Measurements from ENCODE around the gene PHLPP2. TPM values are rescaled to one million over a fixed set of nuclear protein-coding genes. Genes with fewer than 3 reads are reported as not detected.
"Not testable (repeated sequence)": the region's sequence is repeated elsewhere in the genome, so short reads cannot be mapped to it uniquely, and the experiment has no call there.

PHLPP2 gene
- total RNA-seq, 1 experiment from 2014 or later, result 10.9 TPM

DNA sequence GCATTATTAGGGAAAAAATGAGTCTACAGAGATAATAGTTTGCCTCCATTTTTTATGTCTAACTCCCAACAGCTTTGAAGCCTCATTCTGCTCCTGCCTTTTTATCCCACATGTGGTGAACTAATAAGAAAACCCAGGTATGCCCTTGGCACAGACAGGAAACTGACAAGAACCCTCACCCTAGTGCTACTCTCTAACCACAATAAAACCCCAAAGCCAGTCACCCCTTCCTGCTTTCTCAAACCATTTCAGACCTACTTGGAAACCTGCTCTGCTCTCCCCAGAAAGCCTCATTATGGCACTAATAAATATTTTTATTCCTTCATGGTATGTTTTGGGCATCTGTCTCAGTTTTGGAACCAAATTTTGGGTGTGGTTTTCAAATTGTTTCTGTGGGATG is 102.4 kb downstream of the PHLPP2 start:
- no peak for DNase-seq (ENCODE audit: low spot score)

DNA sequence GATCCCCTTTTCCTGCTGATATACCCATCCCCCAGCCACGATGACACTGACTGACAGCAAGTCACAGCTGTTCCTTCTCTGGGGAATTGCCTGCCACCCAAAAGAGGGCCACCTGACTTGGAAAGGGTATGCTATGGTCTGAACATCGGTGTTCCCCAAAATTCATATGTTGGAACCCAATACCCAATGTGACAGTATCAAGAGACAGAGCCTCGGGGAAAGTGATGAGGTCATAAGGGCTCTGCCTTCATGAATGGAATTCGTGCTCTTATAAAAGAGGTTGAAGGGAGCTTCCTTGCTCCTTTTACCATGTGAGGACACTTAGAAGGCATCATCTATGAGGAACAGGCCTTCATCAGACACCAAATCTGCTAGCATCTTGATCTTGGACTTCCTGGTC is 106.1 kb downstream of the PHLPP2 start:
- no peak for DNase-seq (ENCODE audit: low spot score)

DNA sequence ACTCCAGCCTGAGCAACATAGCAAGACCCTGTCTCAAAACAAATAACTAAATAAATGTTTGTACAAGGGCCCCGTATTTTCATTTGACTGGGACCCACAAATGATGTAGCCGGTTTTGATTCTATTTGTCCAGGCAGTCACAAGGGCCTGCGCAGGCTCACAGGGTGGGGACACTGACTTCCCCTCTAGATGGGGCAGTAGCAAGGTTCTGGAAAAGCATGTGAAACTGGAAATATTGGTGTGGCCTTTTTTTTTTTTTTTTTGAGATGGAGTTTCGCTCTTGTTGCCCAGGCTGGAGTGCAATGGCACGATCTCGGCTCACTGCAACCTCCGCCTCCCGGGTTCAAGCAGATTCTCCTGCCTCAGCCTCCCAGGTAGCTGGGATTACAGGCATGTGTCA is 109.5 kb downstream of the PHLPP2 start:
- DNase-seq (ENCODE audit: low spot score), result not testable (repeated sequence)

DNA sequence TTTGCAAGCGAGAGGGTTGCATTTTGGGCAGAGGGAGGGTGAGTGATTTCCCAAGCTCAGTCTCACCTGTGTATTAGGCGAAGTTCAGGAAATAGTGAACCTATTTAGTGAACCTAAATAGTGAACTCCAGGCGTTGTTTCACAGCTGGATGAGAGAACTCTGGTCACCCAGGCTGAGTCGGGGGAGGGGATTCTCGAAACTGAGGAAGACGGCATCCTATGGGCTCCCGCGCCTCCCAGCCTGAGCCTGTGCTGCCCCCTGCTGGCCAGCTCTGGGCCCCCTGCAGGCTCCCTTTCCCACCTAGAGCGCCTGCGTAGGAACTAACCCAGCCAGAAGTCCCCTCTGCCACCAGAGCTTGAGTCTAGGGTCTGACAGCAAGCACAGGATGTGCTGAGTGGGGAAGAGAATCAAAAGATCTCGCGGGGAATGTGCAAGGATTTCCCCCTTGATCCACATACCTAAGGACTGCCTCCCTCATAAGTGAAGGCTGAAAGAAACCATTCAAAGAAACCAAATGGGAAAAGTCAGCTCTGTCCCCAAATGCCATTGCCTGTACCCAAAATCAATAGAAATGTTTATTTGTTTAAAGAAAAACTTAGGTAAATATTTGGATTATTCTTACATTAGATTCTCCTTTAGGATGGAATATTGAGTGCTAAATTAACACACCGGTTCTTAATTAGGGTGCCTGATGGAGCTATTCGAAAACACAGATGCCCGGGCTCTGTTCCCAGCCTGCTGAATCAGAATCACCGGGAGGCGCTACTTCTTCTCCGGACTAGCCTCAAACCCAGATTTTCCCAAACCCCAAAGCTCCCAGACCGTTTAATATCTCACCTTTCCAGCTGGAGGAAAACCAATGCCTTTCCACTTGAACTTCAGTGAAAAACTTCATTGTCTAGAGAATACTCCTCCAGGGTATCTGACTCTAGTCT is 113.3 kb downstream of the PHLPP2 start:
- peak; percentile 74 for DNase-seq (ENCODE audit: low spot score)

DNA sequence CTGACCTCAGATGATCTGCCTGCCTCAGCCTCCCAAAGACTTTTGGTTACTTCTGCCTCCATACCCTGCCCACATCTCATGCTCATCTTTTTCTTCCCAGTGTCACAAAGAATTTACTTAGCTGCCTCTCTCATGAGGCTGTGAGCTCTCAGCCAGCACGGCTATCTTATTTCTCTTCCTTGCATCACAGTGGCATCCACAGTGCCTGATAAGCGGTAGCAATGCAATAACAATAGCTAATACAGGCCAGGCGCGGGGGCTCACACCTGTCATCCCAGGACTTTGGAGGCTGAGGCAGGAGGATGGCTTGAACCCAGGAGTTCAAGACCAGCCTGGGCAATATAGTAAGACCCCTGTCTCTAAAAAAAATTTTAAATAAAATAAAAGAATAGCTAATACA is 114.1 kb downstream of the PHLPP2 start:
- no peak for DNase-seq (ENCODE audit: low spot score)

DNA sequence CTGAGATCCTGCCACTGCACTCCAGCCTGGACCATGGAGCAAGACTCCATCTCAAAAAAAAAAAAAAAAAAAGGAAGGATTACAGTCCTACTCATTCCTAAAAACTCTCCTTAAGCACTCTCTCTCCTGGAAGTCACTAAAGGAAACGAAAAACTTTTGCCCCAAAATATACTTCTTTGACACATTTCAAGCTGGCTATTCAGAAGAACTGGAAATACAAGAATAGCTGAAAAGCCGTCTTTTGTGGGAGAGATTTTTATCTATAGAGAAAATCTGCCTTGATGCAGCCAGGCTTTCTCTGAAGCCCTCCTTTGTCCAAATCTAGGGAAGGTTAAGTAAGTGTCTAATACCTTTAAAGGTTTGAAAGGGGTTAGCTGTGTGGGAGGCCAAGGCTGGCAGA is 115.4 kb downstream of the PHLPP2 start:
- no peak for DNase-seq (ENCODE audit: low spot score)

DNA sequence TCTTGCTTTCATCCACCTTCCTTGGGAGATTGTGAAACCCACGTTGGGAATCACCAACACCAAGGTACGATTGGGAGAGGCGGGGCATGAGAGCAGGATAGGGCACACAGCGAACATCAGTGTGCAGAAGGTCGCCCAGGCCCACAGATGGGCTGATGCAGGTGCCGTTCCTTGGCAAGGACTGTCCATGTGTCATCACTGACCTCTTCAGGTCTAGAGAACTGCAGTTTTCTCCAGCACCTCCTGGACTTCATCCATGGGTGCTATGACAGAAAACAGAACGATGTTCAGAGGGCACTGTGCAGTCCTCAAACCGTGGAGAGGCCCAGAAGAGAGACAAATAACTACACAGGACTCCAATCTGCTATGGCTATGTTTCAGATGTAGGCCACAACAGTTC is 123.7 kb downstream of the PHLPP2 start:
- no peak for DNase-seq (ENCODE audit: low spot score)

DNA sequence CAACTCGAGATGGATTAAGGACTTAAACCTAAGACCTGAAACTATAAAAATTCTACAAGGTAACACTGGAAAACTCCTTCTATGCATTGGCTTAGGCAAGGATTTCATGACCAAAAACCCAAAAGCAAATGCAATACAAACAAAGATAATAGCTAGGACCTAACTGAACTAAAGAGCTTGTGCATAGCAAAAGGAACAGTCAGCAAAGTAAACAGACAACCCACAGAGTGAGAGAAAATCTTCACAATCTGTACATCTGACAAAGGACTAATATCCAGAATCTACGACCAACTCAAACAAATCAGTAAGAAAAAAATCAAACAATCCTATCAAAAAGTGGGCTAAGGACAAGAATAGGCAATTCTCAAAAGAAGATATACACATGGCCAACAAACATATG is 126.1 kb downstream of the PHLPP2 start:
- DNase-seq (ENCODE audit: low spot score), result not testable (repeated sequence)

DNA sequence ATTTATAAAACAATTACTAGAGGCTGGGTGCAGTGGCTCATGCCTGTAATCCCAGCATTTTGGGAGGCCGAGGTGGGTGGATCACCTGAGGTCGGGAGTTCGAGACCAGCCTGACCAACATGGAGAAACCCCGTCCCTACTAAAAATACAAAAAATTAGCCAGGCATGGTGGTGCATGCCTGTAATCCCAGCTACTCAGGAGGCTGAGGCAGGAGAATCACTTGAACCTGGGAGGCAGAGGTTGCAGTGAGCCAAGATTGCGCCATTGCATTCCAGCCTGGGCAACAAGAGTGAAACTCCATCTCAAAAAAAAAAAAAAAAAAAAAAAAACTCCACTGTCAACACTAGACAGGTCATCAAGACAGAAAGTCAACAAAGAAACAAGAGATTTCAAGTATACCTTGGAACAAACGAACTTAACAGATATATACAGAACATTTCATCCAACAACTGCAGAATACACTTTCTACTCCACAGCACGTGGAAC is 129.1 kb downstream of the PHLPP2 start:
- DNase-seq (ENCODE audit: low spot score), result not testable (repeated sequence)

Small RNAs within 50 kb of the gene (small RNA-seq; reads per million reads assigned to genes)
- not detected for gene RNU6-208P
- gene SNORA70D, result not detected
- gene SNORD71, result 1,166 reads per million, percentile 99 among the genes with 10 or more reads in this experiment

Other genes starting within 250 kb of the PHLPP2 start
- gene ZNF19, start 235.4 kb downstream of the PHLPP2 start, total RNA-seq (2014; rRNA removed; shearing (Covaris generic)), result 2.3 and 3.5 TPM in 2 replicates
- 6.0 and 6.6 TPM in 2 replicates for gene CHST4, start 198.3 kb downstream of the PHLPP2 start, total RNA-seq (2014; rRNA removed; shearing (Covaris generic))
- gene TAT, start 147.6 kb downstream of the PHLPP2 start, total RNA-seq (2014; rRNA removed; shearing (Covaris generic)), result 0.03 TPM in 1 of 2 replicates, not detected in the other
- 45.7 and 50.8 TPM in 2 replicates for gene MARVELD3, start 98.5 kb downstream of the PHLPP2 start, total RNA-seq (2014; rRNA removed; shearing (Covaris generic))
- 54.3 and 57.2 TPM in 2 replicates for gene AP1G1, start 84.1 kb upstream of the PHLPP2 start, total RNA-seq (2014; rRNA removed; shearing (Covaris generic))
- gene ATXN1L, start 121.3 kb upstream of the PHLPP2 start, total RNA-seq (2014; rRNA removed; shearing (Covaris generic)), result 12.3 and 14.1 TPM in 2 replicates
- 7.4 and 10.8 TPM in 2 replicates for gene ZNF821, start 159.5 kb upstream of the PHLPP2 start, total RNA-seq (2014; rRNA removed; shearing (Covaris generic))
- 115 and 136 TPM in 2 replicates for gene IST1, start 170.8 kb upstream of the PHLPP2 start, total RNA-seq (2014; rRNA removed; shearing (Covaris generic))

Data from HT-29 (cell line).